ENCODE data around the gene THSD7B. TPM values are rescaled to one million over a fixed set of nuclear protein-coding genes. Genes with fewer than 3 reads are reported as not detected.

THSD7B gene
- total and polyA plus RNA-seq, 7 donors = 0.03 to 0.67 (median 0.13) TPM; not detected in 1

GRCh38 chr2:137115795-137116089 lies 350.4 kb downstream of the THSD7B start:
- no peak for DNase-seq
- no peaks in the 10 kb centered on the region for H3K27me3 ChIP-seq (ENCODE audit: insufficient read depth in 3 of 3, low read length in 2 of 3)
- no peaks in the 10 kb centered on the region for H3K36me3 ChIP-seq (ENCODE audit: insufficient read depth in 1 of 2, low read depth in 1 of 2)
- WGBS, 3 donors = 86 to 91% (median 90%) methylated on average over 1 of the region's 1 CpG
- H3K9me3 ChIP-seq = no peaks in the 10 kb centered on the region
- TF ChIP-seq CTCF (IDR thresholded peaks at IDR 0.05) = no peak
- no peak for ATAC-seq
- no peak overlapping the region for H3K4me3 ChIP-seq
- no peaks in the 10 kb centered on the region for H3K4me1 ChIP-seq
- intact Hi-C loops (cut with DNase I) = no loop called here
- H3K27ac ChIP-seq = no peak overlapping the region

GRCh38 chr2:137117385-137117784 lies 352.0 kb downstream of the THSD7B start:
- DNase-seq (no peak), ATAC-seq (no peak)
- Histone ChIP-seq H3K4me1 (no peaks in the 10 kb centered on the region), H3K27me3 (ENCODE audit: insufficient read depth in 3 of 3, low read length in 2 of 3) (no peaks in the 10 kb centered on the region), H3K4me3 (no peak overlapping the region), H3K36me3 (ENCODE audit: insufficient read depth in 1 of 2, low read depth in 1 of 2) (no peaks in the 10 kb centered on the region), H3K9me3 (no peaks in the 10 kb centered on the region), H3K27ac (no peak overlapping the region)
- intact Hi-C loops (cut with DNase I) = no loop called here
- no peak for TF ChIP-seq CTCF (IDR thresholded peaks at IDR 0.05)

- no peak for ATAC-seq
- DNase-seq = no peak
- intact Hi-C loops (cut with DNase I) = no loop called here
- H3K36me3 ChIP-seq (ENCODE audit: insufficient read depth in 1 of 2, low read depth in 1 of 2) = no peaks in the 10 kb centered on the region
- H3K9me3 ChIP-seq = no peaks in the 10 kb centered on the region
- H3K4me1 ChIP-seq = no peaks in the 10 kb centered on the region
- H3K27me3 ChIP-seq (ENCODE audit: insufficient read depth in 3 of 3, low read length in 2 of 3) = no peaks in the 10 kb centered on the region
- no peak overlapping the region for H3K27ac ChIP-seq
- TF ChIP-seq CTCF (IDR thresholded peaks at IDR 0.05) = no peak
- H3K4me3 ChIP-seq = no peak overlapping the region
These were observed 352.8 kb downstream of the THSD7B start for GRCh38 chr2:137118140-137118539.

GRCh38 chr2:137123226-137123625 lies 357.9 kb downstream of the THSD7B start:
- intact Hi-C loops (cut with DNase I) = no loop called here
- no peaks in the 10 kb centered on the region for H3K36me3 ChIP-seq (ENCODE audit: insufficient read depth in 1 of 2, low read depth in 1 of 2)
- WGBS, 3 donors = 92 to 100% (median 98%) methylated on average over 1 of the region's 1 CpG
- no peak for TF ChIP-seq CTCF (IDR thresholded peaks at IDR 0.05)
- H3K27me3 ChIP-seq (ENCODE audit: insufficient read depth in 3 of 3, low read length in 2 of 3) = no peaks in the 10 kb centered on the region
- no peak overlapping the region for H3K27ac ChIP-seq
- no peak for DNase-seq
- no peak overlapping the region for H3K4me3 ChIP-seq
- no peak for ATAC-seq
- H3K9me3 ChIP-seq = no peaks in the 10 kb centered on the region
- H3K4me1 ChIP-seq = no peaks in the 10 kb centered on the region

GRCh38 chr2:137133225-137133624 lies 367.9 kb downstream of the THSD7B start:
- 63 to 74% (median 66%) methylated on average over 3 of the region's 3 CpGs for WGBS, 3 donors
- H3K36me3 ChIP-seq (ENCODE audit: insufficient read depth in 1 of 2, low read depth in 1 of 2) = no peaks in the 10 kb centered on the region
- no peak overlapping the region for H3K27ac ChIP-seq
- no peaks in the 10 kb centered on the region for H3K9me3 ChIP-seq
- no peak for TF ChIP-seq CTCF (IDR thresholded peaks at IDR 0.05)
- DNase-seq (no peak), ATAC-seq (no peak)
- H3K4me1 ChIP-seq = no peaks in the 10 kb centered on the region
- no peaks in the 10 kb centered on the region for H3K27me3 ChIP-seq (ENCODE audit: insufficient read depth in 3 of 3, low read length in 2 of 3)
- intact Hi-C loops (cut with DNase I) = no loop called here
- H3K4me3 ChIP-seq = no peak overlapping the region
